Fibroblast of pulmonary artery (primary cell): ENCODE results near the gene VPS13D.

ENCODE experiments used
- DNase-seq: peaks from one replicate; pipeline ENCODE4 v3.0.0-alpha.2; 2010; ENCODE audit warnings: low read depth
- H3K4me3 ChIP-seq: replicated peaks from 2 replicates; pipeline ENCODE4 v1.5.1; 2011; ENCODE audit warnings: low read depth, mild to moderate bottlenecking, control low read depth, low read length, moderate library complexity
- TF ChIP-seq, protein P1 (sequence below): IDR thresholded peaks from 2 replicates; pipeline ENCODE4 v1.5.1; 2011; ENCODE audit warnings: mild to moderate bottlenecking, control low read depth, low read length, inconsistent platforms; ENCODE audit errors: missing control alignments

Gene VPS13D, protein sequence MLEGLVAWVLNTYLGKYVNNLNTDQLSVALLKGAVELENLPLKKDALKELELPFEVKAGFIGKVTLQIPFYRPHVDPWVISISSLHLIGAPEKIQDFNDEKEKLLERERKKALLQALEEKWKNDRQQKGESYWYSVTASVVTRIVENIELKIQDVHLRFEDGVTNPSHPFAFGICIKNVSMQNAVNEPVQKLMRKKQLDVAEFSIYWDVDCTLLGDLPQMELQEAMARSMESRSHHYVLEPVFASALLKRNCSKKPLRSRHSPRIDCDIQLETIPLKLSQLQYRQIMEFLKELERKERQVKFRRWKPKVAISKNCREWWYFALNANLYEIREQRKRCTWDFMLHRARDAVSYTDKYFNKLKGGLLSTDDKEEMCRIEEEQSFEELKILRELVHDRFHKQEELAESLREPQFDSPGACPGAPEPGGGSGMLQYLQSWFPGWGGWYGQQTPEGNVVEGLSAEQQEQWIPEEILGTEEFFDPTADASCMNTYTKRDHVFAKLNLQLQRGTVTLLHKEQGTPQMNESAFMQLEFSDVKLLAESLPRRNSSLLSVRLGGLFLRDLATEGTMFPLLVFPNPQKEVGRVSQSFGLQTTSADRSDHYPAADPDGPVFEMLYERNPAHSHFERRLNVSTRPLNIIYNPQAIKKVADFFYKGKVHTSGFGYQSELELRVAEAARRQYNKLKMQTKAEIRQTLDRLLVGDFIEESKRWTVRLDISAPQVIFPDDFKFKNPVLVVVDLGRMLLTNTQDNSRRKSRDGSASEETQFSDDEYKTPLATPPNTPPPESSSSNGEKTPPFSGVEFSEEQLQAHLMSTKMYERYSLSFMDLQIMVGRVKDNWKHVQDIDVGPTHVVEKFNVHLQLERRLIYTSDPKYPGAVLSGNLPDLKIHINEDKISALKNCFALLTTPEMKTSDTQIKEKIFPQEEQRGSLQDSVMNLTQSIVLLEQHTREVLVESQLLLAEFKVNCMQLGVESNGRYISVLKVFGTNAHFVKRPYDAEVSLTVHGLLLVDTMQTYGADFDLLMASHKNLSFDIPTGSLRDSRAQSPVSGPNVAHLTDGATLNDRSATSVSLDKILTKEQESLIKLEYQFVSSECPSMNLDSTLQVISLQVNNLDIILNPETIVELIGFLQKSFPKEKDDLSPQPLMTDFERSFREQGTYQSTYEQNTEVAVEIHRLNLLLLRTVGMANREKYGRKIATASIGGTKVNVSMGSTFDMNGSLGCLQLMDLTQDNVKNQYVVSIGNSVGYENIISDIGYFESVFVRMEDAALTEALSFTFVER (N-terminal part only)

DNA sequence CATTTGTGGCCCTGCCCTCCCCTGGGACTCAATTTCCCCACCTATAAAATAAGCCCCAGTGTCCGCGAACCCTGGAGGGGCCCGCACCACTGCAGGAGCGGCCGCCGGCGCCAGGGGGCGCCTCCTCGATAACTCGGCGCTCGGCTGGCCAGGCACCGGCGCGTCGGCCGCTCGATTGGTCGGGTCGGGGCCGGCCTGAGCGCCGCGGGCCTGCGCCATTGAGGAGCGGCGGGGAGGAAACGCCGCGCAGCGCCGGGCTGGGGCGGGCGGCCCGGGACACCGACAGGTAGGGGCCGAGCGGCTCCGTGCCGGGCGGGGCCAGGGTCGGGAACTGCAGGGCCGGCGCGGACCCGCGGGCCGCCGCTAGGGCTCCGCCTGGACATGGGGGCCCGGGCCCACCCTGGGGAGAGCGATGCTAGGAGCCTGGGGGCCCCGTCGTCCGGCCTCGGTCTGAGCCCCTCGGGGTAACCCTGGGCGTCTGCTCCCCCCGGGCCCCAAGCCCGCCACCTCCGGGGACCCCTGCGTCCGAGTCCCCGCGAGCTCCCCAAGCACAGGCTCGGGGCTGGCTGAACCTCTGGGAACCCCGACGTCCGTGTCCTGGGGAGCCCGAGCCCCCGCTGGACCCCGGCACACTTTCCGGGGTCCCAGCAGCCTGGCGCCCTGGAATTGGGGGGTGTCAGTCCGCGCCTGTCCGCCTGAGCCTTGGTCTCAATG is at the start of gene VPS13D:
Gene VPS13D (plus strand): TSS at position 196 of the 714 bp plus-strand sequence. CDS start 4,237 bp downstream, outside the sequence.
- TF ChIP-seq, protein P1, sequence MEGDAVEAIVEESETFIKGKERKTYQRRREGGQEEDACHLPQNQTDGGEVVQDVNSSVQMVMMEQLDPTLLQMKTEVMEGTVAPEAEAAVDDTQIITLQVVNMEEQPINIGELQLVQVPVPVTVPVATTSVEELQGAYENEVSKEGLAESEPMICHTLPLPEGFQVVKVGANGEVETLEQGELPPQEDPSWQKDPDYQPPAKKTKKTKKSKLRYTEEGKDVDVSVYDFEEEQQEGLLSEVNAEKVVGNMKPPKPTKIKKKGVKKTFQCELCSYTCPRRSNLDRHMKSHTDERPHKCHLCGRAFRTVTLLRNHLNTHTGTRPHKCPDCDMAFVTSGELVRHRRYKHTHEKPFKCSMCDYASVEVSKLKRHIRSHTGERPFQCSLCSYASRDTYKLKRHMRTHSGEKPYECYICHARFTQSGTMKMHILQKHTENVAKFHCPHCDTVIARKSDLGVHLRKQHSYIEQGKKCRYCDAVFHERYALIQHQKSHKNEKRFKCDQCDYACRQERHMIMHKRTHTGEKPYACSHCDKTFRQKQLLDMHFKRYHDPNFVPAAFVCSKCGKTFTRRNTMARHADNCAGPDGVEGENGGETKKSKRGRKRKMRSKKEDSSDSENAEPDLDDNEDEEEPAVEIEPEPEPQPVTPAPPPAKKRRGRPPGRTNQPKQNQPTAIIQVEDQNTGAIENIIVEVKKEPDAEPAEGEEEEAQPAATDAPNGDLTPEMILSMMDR: peak; percentile 57
- DNase-seq: peak; percentile 76
- H3K4me3 ChIP-seq: peak within 1 kb of the TSS; percentile 91

DNA sequence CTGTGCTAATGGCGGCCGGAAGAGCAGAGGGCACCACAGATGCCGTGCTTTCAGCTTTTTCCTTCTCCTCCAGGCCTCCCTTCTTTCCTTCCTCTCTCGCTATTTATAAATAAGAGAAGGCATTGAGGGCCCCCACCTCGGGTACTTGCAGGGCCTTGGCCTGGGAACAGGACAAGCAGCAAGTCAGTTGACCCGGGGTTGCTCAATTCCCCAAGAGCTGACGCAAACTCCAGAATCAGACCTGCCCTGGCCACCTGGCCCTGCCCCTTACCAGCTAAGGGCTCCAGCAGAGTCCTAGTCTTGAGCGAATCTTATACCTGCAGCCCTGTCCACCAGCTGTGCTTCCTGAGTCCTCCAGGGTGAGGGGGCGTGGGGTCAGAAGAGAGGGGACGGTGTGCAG is 49.5 kb upstream of the VPS13D start:
- DNase-seq: no peak
- H3K4me3 ChIP-seq: no peak overlapping the region
- TF ChIP-seq, protein P1: no peak

DNA sequence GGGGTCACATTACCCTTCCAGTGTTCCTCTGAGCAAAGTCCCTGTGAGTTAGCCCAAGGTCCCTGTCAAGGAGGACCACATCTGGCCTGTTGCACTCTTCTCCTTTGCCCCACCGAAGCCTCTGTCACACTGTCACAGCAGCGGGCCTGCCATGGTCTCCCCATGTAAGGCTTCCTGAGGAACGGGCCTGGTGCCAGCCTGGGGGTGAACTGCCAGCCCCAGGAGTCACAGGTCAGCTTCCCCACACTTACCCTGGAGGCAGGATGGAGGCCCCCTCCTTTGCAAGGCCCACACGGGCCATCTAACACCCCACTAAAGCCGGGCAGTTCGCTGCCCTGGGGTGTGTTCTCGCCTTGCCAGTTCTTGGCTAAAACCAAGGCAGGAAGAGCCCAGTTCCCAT is 48.9 kb upstream of the VPS13D start:
- H3K4me3 ChIP-seq: no peak overlapping the region
- no peak for DNase-seq
- TF ChIP-seq, protein P1: no peak

DNA sequence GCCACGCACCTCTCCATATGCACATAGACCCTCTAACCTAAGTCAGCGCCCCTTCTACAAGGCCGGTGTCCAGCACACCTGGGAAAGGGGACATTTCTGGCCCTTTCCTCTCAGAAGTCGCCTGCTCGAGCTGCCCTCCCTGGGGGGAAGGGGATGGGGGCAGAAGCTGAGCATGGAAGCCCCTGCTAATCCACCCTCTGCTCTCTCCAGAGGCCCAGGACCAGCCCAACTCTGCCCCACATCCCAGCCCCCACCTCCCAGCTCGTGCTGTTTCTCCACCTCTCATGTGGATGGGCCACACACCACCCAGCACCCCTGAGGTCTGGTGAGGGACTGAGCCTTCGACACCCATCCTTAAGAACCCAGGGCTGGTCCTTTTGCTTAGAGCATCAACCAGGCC is 48.3 kb upstream of the VPS13D start:
- TF ChIP-seq, protein P1: no peak
- DNase-seq: no peak
- H3K4me3 ChIP-seq: no peak overlapping the region

DNA sequence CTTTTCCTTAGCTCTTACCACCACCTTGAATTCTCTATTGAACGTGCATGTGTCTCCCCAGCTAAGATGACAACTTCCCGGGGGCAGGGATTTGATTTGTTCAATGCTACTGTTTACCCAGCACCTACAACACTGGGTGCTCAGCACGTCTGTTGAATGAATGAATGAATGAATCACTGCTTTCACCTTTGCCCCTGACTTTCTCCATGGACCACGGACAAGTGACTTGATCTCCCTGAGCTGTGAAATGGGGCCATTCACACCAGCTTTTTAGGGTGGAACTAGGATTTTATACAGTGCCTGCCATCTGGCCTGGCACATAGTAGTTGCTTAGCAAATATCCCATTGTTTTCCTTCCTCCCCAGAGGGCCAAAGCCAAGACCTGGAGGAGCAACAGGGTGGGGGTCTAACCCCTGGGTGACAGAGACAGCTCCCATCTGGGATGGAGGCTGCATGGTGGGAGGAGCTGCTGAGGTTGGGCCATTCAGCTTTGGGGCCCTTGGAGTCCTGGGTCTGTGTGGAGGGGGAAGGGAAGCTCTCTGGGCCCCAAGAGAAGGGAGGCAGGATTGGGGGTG is 47.3 kb upstream of the VPS13D start:
- peak; percentile 46 for DNase-seq
- TF ChIP-seq, protein P1: no peak
- H3K4me3 ChIP-seq: no peak overlapping the region
